HG03103 (cell line): Measurements from ENCODE around the gene SNX3.

ENCODE experiments used
- ATAC-seq: cut with Tn5 transposase; IDR thresholded peaks from one replicate; pipeline ENCODE4 v1.9.1; 2021; ENCODE audit warnings: low read depth; ENCODE audit not compliant: unreplicated experiment

Gene SNX3

DNA sequence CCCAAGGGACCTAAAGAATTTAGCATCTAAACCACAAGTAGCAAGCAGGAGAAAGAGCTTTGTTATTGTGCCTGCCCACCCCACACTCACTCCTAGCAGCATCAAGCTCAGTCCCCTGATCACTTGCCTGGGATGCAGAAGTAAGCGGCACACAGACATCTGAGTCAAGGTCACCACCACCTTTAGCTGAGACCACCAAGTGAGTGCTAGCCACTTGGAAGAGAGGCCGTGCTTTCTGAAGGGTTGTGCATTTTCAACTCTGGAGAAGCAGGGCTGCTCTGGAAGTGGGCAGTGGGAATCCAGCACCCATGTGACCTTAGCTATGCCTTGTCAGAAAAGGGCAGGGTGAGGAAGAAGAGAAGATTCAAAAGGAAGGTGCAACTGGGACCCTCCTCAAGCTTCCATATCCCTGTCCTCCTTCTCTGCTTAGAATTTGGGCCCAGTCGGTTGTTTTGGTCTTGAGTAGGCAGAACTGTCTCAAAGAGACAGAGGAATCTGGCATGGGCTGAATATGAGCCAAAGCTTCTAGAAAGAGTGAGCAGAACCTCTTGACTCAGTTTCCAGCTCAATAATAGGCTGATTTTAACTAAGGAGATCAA lies 88.8 kb downstream of the SNX3 start:
- no peak for ATAC-seq

DNA sequence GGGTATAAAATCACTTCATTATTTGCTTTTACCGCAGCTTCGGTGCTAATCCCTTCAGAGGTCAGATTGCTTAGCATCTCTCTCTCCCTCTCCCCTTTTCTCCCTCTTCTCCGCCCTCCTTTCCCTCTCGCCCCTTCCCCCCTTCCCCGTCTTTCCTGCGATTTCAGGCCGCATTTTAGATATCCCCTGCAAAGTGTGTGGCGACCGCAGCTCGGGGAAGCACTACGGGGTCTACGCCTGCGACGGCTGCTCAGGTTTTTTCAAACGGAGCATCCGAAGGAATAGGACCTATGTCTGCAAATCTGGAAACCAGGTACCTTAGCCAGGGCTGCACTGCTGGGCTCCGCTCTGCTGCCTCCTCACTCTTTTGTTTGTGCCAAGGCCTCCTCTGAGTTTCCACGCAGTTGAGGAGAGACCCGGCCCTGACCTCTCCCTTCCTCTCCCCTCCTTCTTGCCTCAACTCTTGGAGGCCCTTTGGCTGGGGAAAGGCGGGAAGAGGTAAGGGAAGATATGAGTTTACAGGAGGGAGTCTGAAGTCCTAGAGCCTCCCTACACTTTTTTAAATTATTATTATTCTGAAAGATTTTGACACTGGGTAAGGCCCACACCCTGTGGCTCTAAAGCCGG lies 89.4 kb downstream of the SNX3 start:
- ATAC-seq, result no peak

- no peak for ATAC-seq
Observed at GRCh38 chr6:108170332-108171290, 90.2 kb downstream of the SNX3 start.

DNA sequence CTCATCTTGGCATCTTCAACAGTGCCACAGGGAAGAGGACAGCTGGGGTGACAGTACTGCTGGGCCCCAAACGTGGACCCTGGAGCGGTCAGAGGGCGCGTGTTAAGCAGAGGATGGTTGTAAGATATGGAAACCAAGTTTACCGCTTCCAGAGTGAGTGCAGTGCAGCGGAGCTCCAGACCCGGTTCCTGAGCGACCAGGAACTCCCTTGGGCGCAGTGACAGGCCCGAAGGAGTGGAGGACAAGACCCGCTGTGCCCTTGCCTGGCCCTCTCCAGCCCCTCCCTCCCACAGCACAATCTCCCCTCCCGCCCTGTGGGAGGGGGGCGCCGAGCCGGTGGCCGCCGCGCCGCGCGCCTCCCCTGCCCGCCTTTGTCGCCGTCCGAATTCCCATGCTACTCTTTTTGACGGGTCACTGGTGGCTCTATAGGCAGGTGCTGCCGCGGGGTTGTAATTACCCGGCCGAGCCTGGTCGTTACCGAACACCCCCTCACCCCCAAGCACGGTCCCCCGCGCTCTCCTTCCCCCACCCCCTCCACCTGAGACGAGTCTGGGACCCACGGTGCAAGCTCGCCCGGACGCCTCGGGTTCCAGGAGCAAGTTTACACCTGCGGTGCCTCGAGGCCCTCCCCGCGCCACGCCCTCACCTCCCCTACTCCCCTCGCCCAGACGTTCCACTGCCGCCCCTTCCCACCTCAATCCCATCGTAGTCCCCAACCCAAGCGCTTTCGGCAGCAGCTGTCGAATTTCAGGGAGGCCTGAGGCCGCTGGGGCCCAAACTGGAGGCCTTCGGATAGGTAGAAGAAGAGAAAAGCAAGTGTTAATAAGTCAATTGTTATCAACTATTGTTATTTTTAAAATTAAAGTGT lies 91.1 kb downstream of the SNX3 start:
- ATAC-seq, result no peak

GRCh38 chr6:108168501-108169463 lies 92.1 kb downstream of the SNX3 start:
- no peak for ATAC-seq

DNA sequence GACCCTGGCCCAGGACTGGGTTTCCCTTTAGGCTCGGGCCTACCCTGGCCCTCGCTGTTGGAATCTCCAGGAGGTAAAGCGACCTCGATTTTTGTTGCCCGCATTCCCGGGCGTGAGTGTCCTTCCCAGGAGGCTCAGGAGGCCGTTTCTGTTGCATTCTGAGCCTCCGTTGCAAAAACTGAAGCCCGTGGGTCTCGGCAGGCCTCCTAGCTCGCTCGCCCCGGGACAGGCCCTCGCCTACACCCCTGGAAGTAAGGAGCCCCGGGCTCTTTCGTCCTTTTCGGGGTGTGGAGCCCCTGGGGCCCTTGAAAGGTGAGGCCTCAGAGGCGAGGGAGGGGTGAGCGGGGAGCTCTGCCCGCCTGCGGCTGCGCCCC lies 92.8 kb downstream of the SNX3 start:
- ATAC-seq, result no peak

- no peak for ATAC-seq
Observed at GRCh38 chr6:108167449-108168089, 93.3 kb downstream of the SNX3 start.

- no peak for ATAC-seq
Observed at GRCh38 chr6:108166664-108167448, 94.0 kb downstream of the SNX3 start.

DNA sequence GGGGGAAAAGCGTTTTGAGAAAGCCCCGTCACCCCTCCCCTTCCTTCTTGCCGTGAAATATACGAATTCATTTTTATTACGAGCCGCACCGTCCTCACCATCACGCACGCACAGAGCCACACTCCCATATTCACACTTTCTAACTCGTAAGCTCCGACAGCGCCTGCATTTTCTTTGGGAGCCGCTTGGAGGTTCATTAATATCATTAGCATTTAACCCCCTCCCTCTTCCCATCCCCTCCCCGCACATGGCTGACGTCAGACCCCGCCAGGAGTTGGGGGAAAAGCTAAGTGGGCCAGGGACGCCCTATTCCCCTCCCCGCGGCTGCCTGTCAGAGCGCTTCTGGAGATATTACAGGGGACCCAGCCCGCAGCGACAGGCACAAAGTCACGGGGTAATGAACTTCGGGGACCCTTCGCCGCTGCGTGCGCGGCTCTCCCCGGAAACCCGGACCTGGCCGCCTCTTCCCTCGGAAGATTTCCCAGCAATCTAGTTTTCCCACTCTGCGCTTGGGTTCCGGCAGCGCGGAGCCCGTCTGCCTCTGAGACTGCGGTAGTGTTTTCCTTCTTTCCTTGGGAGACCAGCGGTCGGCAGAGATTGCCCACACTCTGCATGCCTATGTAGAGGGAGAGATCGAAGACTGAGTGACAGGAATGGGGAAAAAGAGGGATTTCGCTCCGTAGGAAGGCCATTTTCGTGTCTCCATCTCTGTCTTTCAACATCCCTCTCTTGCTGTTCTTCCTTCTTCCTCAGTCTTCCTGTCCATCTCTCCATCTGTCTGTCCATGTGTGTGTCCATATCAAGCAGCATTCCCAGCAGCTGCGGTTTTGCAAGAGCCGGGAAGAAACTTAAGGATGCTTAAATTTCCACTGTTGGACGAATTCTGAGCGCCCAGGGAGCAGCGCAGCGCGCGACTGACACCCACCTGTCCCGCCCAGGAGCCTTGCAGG lies 94.9 kb downstream of the SNX3 start, which contains the start of gene NR2E1:
NR2E1 (plus strand) TSS at position 309 of the 950 bp plus-strand sequence. CDS start 744 bp downstream, outside the sequence.
- no peak for ATAC-seq

- ATAC-seq, result no peak
Observed at GRCh38 chr6:108164815-108165706, 95.8 kb downstream of the SNX3 start.

DNA sequence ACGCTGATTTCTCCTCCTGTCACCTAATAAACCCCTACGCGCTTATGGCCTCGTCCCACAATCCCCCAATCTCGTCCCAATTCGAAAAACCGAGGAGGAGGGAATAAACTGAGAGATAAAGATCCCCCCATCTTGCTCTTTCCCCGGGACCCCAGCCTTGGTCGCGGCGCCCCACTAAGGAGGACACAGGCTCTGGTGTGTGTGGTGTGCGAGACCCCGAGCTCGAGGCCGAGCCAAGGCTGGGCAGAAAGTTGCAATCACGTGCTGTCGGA lies 96.4 kb downstream of the SNX3 start:
- ATAC-seq, result no peak

DNA sequence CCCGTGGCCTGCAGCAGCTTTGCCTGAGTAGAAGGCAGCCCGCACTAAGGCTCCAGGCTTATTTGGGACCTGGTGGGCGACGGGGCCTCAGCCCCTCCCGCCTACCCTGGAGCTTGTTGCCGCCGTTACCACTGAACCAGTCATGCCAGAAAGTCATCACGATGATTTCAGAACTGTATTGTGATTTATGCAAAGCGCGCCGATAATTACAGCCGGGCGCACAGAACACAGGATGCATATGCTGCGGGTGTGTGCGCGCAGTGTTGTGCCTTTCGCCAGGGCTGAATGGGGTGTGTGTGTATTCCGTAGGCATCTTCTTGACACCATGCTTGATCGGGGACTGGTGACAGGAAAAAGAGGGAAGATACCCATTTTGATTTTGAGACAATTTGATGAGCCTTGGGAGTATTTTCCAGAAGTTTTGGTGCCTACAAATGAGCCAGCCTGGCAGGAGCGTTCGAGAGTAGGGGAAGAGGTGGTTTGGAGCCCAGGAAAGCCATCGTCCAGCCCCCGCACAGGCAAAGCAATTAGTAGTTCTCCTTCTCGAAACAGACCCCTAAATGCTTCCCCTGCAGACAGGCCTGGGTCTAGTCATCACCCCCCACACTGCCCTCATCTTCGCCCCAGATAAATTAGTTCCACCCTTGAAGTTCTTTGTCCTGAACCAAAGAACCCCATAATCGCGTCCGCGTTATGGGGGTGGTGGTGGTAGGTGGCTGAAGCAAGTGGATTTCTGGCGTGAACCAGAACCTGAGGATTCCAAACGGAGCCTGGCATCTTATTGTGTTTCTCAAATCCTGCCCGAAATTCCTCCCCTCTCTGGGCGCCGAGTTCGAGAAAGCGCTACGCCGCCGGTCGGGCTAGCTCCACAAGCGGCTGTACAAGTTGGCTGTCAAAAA lies 96.9 kb downstream of the SNX3 start:
- ATAC-seq, result no peak

DNA sequence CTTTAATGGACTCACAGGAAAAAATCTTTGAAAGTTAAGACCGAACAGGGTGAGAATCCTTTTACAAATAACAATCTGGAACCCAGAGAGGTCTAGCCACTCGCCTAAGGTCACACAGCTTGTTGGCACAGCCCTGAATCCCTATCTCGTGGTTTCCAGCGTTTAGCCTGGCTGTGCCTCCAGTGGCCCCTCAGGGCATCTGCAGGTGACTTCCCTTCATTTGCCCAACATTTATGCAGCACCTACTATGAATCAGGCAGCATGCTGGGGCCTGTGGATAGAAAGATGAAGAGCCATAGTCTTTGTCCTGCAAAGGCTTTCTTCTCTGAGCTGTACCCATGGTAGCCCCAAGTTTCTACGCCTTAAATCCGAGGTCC lies 97.6 kb downstream of the SNX3 start:
- no peak for ATAC-seq

GRCh38 chr6:108161724-108162282 lies 99.0 kb downstream of the SNX3 start:
- no peak for ATAC-seq
